NT2/D1 (cell line): ENCODE results near the gene ZNF804B.

Experiments used
- SUZ12 ChIP-seq: IDR thresholded peaks from 2 replicates; pipeline ENCODE4 v1.6.1; 2011; ENCODE audit not compliant: insufficient read length, insufficient read depth; ENCODE audit errors: extremely low read depth
- YY1 ChIP-seq: IDR thresholded peaks from 2 replicates; pipeline ENCODE4 v1.6.1; 2011; ENCODE audit not compliant: insufficient read length, insufficient read depth
- ZNF274 ChIP-seq: IDR thresholded peaks from 2 replicates; pipeline ENCODE4 v1.6.1; 2011; ENCODE audit warnings: mild to moderate bottlenecking, low read depth, low read length

GRCh38 chr7:88760136-88760515 lies 626 bp downstream of the ZNF804B start:
- TF ChIP-seq YY1: no peak
- TF ChIP-seq ZNF274: no peak
- TF ChIP-seq SUZ12: no peak
